ENCODE data around the gene TMEM91.
"Not testable (repeated sequence)": the region's sequence is repeated elsewhere in the genome, so short reads cannot be mapped to it uniquely, and the experiment has no call there.

DNA sequence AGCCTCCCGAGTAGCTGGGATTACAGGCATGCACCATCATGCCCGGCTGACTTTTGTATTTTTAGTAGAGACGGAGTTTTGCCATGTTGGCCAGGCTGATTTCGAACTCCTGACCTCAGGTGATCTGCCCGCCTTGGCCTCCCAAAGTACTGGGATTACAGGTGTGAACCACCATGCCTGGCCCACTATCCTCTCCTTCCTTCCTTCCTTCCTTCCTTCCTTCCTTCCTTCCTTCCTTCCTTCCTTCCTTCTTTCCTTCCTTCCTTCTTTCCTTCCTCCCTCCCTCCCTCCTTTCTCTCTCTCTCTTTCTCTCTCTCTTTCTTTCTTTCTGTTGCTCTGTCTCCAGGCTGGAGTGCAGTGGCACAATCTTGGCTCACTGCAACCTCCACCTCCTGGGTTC is 5.2 kb upstream of the TMEM91 start:
- TF ChIP-seq EZH2 (IDR thresholded peaks at IDR 0.05; ENCODE audit: borderline replicate concordance, low read depth, low read length, severe bottlenecking); JUN (IDR thresholded peaks at IDR 0.05; ENCODE audit: borderline replicate concordance, insufficient read depth, insufficient read length, low read depth); CTCF (IDR thresholded peaks at IDR 0.05; ENCODE audit: extremely low read depth in 1 of 2, insufficient read depth in 1 of 2, low read depth in 1 of 2, low read length in 2 of 2); GATA2 (IDR thresholded peaks at IDR 0.05; ENCODE audit: insufficient read depth, insufficient read length, low read depth, low read length); POLR2A (IDR thresholded peaks at IDR 0.05; ENCODE audit: low read depth, low read length); FOS (IDR thresholded peaks at IDR 0.05; ENCODE audit: borderline replicate concordance, insufficient read depth, low read length): not testable (repeated sequence)
